PC-9 (cell line): ENCODE data around the gene CALML6. TPM values are rescaled to one million over a fixed set of nuclear protein-coding genes. Genes with fewer than 3 reads are reported as not detected.

ENCODE experiments used
- BruUV-seq: library from RNA; stranded (reverse); fragments of 400-500 nt; replicated peaks from 2 replicates; lab custom pipeline; 2021; lab: Mats Ljungman, UMichigan
- CTCF ChIA-PET: fragments of 300-600 bp; sonication (Branson Sonifier 250); formaldehyde crosslinking; loops from one replicate; lab custom pipeline; 2022; ENCODE audit warnings: antibody characterized with exemption; lab: Charles Lee
- POLR2A ChIA-PET: fragments of 300-600 bp; sonication (Branson Sonifier 250); formaldehyde crosslinking; loops from one replicate; lab custom pipeline; 2022; ENCODE audit warnings: antibody characterized with exemption; ENCODE audit not compliant: unreplicated experiment; lab: Charles Lee
- DNase-seq, 2 experiments: peaks; one replicate each; pipeline versions ENCODE4 v3.0.0 to v3.0.0-alpha.2; 2015 to 2022; ENCODE audit warnings: mixed read lengths in 1 of 2
- H2AFZ ChIP-seq: fragments of 200-600 bp; sonication (generic); 2 replicates; pipeline ENCODE4 v1.8.1; 2017; ENCODE audit warnings: antibody characterized with exemption
- H3F3A ChIP-seq: fragments of 200-600 bp; sonication (generic); 2 replicates; pipeline ENCODE4 v1.8.1; 2017; ENCODE audit warnings: antibody characterized with exemption, mild to moderate bottlenecking, low read depth; ENCODE audit not compliant: insufficient read depth
- H3K27ac ChIP-seq: fragments of 200-600 bp; sonication (generic); 2 replicates; pipeline ENCODE4 v1.6.1; 2016; ENCODE audit warnings: mixed run types
- H3K27me3 ChIP-seq: fragments of 200-600 bp; sonication (generic); 2 replicates; pipeline ENCODE4 v1.6.1; 2016; ENCODE audit warnings: low read depth, mixed run types; ENCODE audit not compliant: insufficient read depth
- H3K36me3 ChIP-seq: fragments of 200-600 bp; sonication (generic); 2 replicates; pipeline ENCODE4 v1.6.1; 2016; ENCODE audit warnings: low read depth, mixed run types
- H3K4me1 ChIP-seq: fragments of 200-600 bp; sonication (generic); replicated peaks from 2 replicates; pipeline ENCODE4 v1.6.1; 2016; ENCODE audit warnings: mixed run types; ENCODE audit not compliant: insufficient read depth
- H3K4me2 ChIP-seq: fragments of 200-600 bp; sonication (generic); 2 replicates; pipeline ENCODE4 v1.6.1; 2017; ENCODE audit warnings: mixed run types
- H3K4me3 ChIP-seq: fragments of 200-600 bp; sonication (generic); 2 replicates; pipeline ENCODE4 v1.6.1; 2016; ENCODE audit warnings: mixed run types
- H3K79me2 ChIP-seq: fragments of 200-600 bp; sonication (generic); 2 replicates; pipeline ENCODE4 v1.6.1; 2017; ENCODE audit warnings: low read depth, mixed run types
- H3K9me2 ChIP-seq: fragments of 200-600 bp; sonication (generic); 2 replicates; pipeline ENCODE4 v1.8.1; 2017; ENCODE audit warnings: mild to moderate bottlenecking; ENCODE audit not compliant: insufficient read depth
- H3K9me3 ChIP-seq: fragments of 200-600 bp; sonication (generic); 2 replicates; pipeline ENCODE4 v1.8.1; 2016; ENCODE audit warnings: low read depth; ENCODE audit not compliant: insufficient read depth
- H4K20me1 ChIP-seq: fragments of 200-600 bp; sonication (generic); 2 replicates; pipeline ENCODE4 v1.8.1; 2017; ENCODE audit not compliant: insufficient read depth
- CTCF ChIP-seq: fragments of 200-600 bp; sonication (generic); conservative IDR thresholded peaks from 2 replicates; pipeline ENCODE4 v1.6.1; 2017; ENCODE audit warnings: mixed run types, antibody characterized with exemption, mild to moderate bottlenecking, moderate library complexity
- EZH2 ChIP-seq: fragments of 200-600 bp; sonication (generic); IDR thresholded peaks from 2 replicates; pipeline ENCODE4 v1.8.0; 2017; ENCODE audit warnings: antibody characterized with exemption, low read depth
- intact Hi-C: fragments of 100-400 bp; cut with micrococcal nuclease; formaldehyde crosslinking; loops from one replicate; pipeline ENCODE4 v1.10.0; 2022; ENCODE audit not compliant: unreplicated experiment
- total RNA-seq: library from RNA; stranded (reverse); gene quantifications from 2 replicates; pipeline ENCODE4 v1.2.3, GENCODE V29; 2021

CALML6 gene
- total RNA-seq, 1 experiment from 2014 or later, result 2.1 TPM

DNA sequence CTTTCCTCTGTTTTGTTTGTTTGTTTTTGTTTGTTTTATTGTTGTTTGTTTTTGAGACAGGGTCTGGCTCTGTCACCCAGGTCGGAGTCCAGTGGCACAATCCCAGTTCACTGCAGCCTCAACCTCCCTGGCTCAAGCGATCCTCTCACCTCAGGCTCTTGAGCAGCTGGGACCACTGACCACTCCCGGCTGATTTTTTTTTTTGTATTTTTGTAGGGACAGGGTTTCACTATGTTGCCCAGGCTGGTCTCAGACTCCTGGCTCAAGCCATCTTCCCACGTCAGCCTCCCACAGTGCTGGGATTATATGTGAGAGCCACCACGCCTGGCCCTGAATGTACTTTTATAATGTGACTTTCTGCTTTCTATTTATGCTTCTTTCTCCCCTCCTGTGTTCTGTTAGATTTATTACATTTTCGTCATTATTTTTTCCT lies 5.0 kb upstream of the CALML6 start:
- POLR2A ChIA-PET, result no interaction called here
- CTCF ChIA-PET, result interaction anchor here (0.7 kb wide), 1 partner anchor 51 kb away, joined by 4 read pairs; no protein-coding TSS in a partner anchor
- peak overlapping the region; percentile 86; the same call in 1 of the 2 replicates for H3K4me3 ChIP-seq

DNA sequence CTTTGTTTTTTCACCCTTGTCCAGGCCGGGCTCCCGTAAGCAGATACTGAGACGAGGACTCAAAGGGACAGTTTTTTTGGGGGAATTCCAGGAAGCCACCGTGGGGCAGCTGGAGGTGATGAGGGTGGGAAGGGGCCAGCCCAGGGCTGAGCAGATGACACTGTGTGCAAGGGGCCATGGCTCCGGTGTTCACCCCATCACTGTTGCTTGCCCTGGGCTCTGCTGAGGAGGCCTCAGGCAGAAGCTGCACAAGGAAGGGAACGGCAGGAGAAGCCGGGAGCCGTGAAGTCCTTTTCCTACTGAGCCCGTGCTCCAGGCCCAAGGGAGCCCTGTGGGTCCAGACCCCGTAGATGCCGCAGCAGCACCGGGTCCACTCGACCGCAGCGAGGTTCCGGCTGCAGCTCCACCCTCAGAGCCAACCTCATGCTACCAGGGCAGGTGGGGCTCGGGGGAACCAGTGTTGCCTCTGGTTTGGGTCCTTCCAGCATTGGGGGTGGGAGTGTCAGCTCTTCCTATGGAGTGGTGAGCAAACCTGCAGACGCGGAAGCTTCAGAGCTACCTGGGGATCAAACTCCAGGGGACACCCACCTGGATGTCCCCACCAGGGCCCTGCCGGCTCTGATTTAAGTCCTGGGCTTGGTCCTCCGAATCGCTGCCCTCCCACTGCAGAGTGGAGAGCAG lies 4.3 kb upstream of the CALML6 start:
- Histone ChIP-seq H3K36me3 (no peaks in the 10 kb centered on the region), H3K27me3 (no peaks in the 10 kb centered on the region), H4K20me1 (no peaks in the 10 kb centered on the region), H3F3A (0 out of 2 replicates have a peak, but pooled peaks cover 13% of the 10 kb centered on the region), H3K4me1 (peaks cover 12% of the 10 kb centered on the region; the same call in 1 of the 2 replicates), H3K4me2 (no peak overlapping the region), H3K27ac (no peak overlapping the region), H3K79me2 (no peaks in the 10 kb centered on the region), H3K9me3 (no peaks in the 10 kb centered on the region), H3K9me2 (no peaks in the 10 kb centered on the region), H3K4me3 (no peak overlapping the region), H2AFZ (no peak overlapping the region)
- DNase-seq, result no peak
- ChIA-PET POLR2A (no interaction called here), CTCF (interaction anchor here (0.6 kb wide), 2 partner anchors 257 to 291 kb away, joined by 3 to 4 read pairs; no protein-coding TSS in a partner anchor)
- intact Hi-C loops, result no loop called here
- BruUV-seq, result no TSS peak
- TF ChIP-seq EZH2 (no peak), CTCF (no peak)

More for the DNA sequence above, 5.0 kb upstream of the CALML6 start:
- peak overlapping the region; percentile 95 for H3K4me2 ChIP-seq
- BruUV-seq, result no TSS peak
- no peaks in the 10 kb centered on the region for H3K9me3 ChIP-seq
- no peak overlapping the region for H2AFZ ChIP-seq
- peaks cover 12% of the 10 kb centered on the region; the same call in 1 of the 2 replicates for H3K4me1 ChIP-seq
- H3K9me2 ChIP-seq, result no peaks in the 10 kb centered on the region
- 0 out of 2 replicates have a peak, but pooled peaks cover 13% of the 10 kb centered on the region for H3F3A ChIP-seq
- H3K27ac ChIP-seq, result no peak overlapping the region
- no peaks in the 10 kb centered on the region for H3K79me2 ChIP-seq
- H3K27me3 ChIP-seq, result no peaks in the 10 kb centered on the region
- no peaks in the 10 kb centered on the region for H4K20me1 ChIP-seq
- TF ChIP-seq CTCF (no peak), EZH2 (no peak)
- intact Hi-C loops, result no loop called here
- DNase-seq, result no peak
- no peaks in the 10 kb centered on the region for H3K36me3 ChIP-seq

- TF ChIP-seq CTCF (no peak), EZH2 (no peak)
- H2AFZ ChIP-seq, result no peak overlapping the region
- 0 out of 2 replicates have a peak, but pooled peaks cover 13% of the 10 kb centered on the region for H3F3A ChIP-seq
- POLR2A ChIA-PET, result no interaction called here
- H4K20me1 ChIP-seq, result no peaks in the 10 kb centered on the region
- BruUV-seq, result no TSS peak
- H3K4me1 ChIP-seq, result peaks cover 12% of the 10 kb centered on the region; the same call in 1 of the 2 replicates
- H3K4me2 ChIP-seq, result no peak overlapping the region
- H3K9me2 ChIP-seq, result no peaks in the 10 kb centered on the region
- H3K27ac ChIP-seq, result no peak overlapping the region
- H3K36me3 ChIP-seq, result no peaks in the 10 kb centered on the region
- CTCF ChIA-PET, result interaction anchor here (0.6 kb wide), 1 partner anchor 291 kb away, joined by 3 read pairs; no protein-coding TSS in a partner anchor
- no peak overlapping the region for H3K4me3 ChIP-seq
- H3K27me3 ChIP-seq, result no peaks in the 10 kb centered on the region
- intact Hi-C loops, result no loop called here
- H3K79me2 ChIP-seq, result no peaks in the 10 kb centered on the region
- no peak for DNase-seq
- no peaks in the 10 kb centered on the region for H3K9me3 ChIP-seq
These were observed 3.6 kb upstream of the CALML6 start for GRCh38 chr1:1911350-1912041.
